AG09319 (cell line): ENCODE data around the gene AVPI1.
A peak's percentile ranks its signal among the peaks of the same experiment; 100 is the strongest.

Source experiments
- DNase-seq: peaks from one replicate; pipeline ENCODE4 v3.0.0-alpha.2; 2010; ENCODE audit warnings: low read depth; ENCODE audit errors: extremely low read depth
- CTCF ChIP-seq: IDR thresholded peaks from 2 replicates; pipeline ENCODE4 v1.5.1; 2011; ENCODE audit warnings: low read depth, mild to moderate bottlenecking, inconsistent platforms, low read length, moderate library complexity

AVPI1 gene

GRCh38 chr10:97686962-97687784 is at the start of gene AVPI1:
Gene AVPI1, minus strand, starts transcription at chr10:97687241. Its CDS starts 7,336 bp downstream, at chr10:97679905.
- TF ChIP-seq CTCF = no peak

GRCh38 chr10:97736403-97736901 is 49.4 kb upstream of the AVPI1 start:
- DNase-seq = no peak
- TF ChIP-seq CTCF = no peak

More at GRCh38 chr10:97686962-97687784, at the start of gene AVPI1:
- DNase-seq = peak; percentile 95

GRCh38 chr10:97734021-97734420 is 47.0 kb upstream of the AVPI1 start:
- no peak for DNase-seq
- TF ChIP-seq CTCF = no peak

GRCh38 chr10:97733256-97733655 is 46.2 kb upstream of the AVPI1 start:
- TF ChIP-seq CTCF = no peak
- no peak for DNase-seq

- DNase-seq = no peak
Observed at GRCh38 chr10:97732052-97732359, 45.0 kb upstream of the AVPI1 start.

GRCh38 chr10:97731346-97732051 is 44.5 kb upstream of the AVPI1 start:
- TF ChIP-seq CTCF = peak; percentile 86
- DNase-seq = peak; percentile 49

More at GRCh38 chr10:97732052-97732359, 45.0 kb upstream of the AVPI1 start:
- TF ChIP-seq CTCF = no peak

GRCh38 chr10:97729014-97729413 is 42.0 kb upstream of the AVPI1 start:
- DNase-seq = no peak
- no peak for TF ChIP-seq CTCF
